Hematopoietic multipotent progenitor cell (in vitro differentiated cells): ENCODE measurements around the gene GGT6. TPM values are rescaled to one million over a fixed set of nuclear protein-coding genes. Genes with fewer than 3 reads are reported as not detected.

Experiments
- DNase-seq, 3 donors: peaks; one replicate each; pipeline ENCODE4 v3.0.0-alpha.2; 2011 to 2015; ENCODE audit warnings: low read depth in 2 of 3, low spot score in 2 of 3
- total RNA-seq: library from RNA; depleted of rRNA; stranded (reverse); fragments of >200 nt; gene quantifications from one replicate; pipeline ENCODE4 v1.2.3, GENCODE V29; 2012

The GGT6 gene
- total RNA-seq, 1 donor, result not detected

- no peak for DNase-seq
Observed at GRCh38 chr17:4530799-4531730, 29.3 kb downstream of the GGT6 start.

- no peak for DNase-seq
Observed at GRCh38 chr17:4529533-4530152, 30.7 kb downstream of the GGT6 start.

- no peak for DNase-seq
Observed at GRCh38 chr17:4527566-4528125, 32.7 kb downstream of the GGT6 start.

- DNase-seq, result no peak
Observed at GRCh38 chr17:4527134-4527533, 33.2 kb downstream of the GGT6 start.

GRCh38 chr17:4525691-4526397 lies 34.5 kb downstream of the GGT6 start:
- DNase-seq, result no peak

- no peak for DNase-seq
Observed at GRCh38 chr17:4523946-4524345, 36.4 kb downstream of the GGT6 start.

- no peak for DNase-seq
Observed at GRCh38 chr17:4522661-4523060, 37.7 kb downstream of the GGT6 start.

- DNase-seq, result no peak
Observed at GRCh38 chr17:4520894-4521600, 39.3 kb downstream of the GGT6 start.

- DNase-seq, result no peak
Observed at GRCh38 chr17:4520060-4520893, 40.1 kb downstream of the GGT6 start.

GRCh38 chr17:4519361-4519788 lies 41.0 kb downstream of the GGT6 start:
- DNase-seq, result no peak

GRCh38 chr17:4518901-4519300 lies 41.5 kb downstream of the GGT6 start:
- no peak for DNase-seq

GRCh38 chr17:4516735-4517134 lies 43.6 kb downstream of the GGT6 start:
- DNase-seq, result no peak

- no peak for DNase-seq
Observed at GRCh38 chr17:4515501-4515900, 44.9 kb downstream of the GGT6 start.

- DNase-seq, result no peak
Observed at GRCh38 chr17:4514779-4515178, 45.6 kb downstream of the GGT6 start.

GRCh38 chr17:4514206-4514605 lies 46.2 kb downstream of the GGT6 start:
- DNase-seq, result no peak

GRCh38 chr17:4513113-4514032 lies 47.0 kb downstream of the GGT6 start:
- no peak for DNase-seq

- no peak for DNase-seq
Observed at GRCh38 chr17:4512156-4513112, 47.9 kb downstream of the GGT6 start.
